HG02840 (cell line): ENCODE results near the gene OR12D1.
"Not testable (repeated sequence)": the region's sequence is repeated elsewhere in the genome, so short reads cannot be mapped to it uniquely, and the experiment has no call there.

ENCODE experiments used
- ATAC-seq: cut with Tn5 transposase; IDR thresholded peaks from one replicate; pipeline ENCODE4 v1.9.1; 2021; ENCODE audit warnings: mild to moderate bottlenecking, moderate library complexity, moderate number of reproducible peaks; ENCODE audit not compliant: unreplicated experiment, low FRiP score

Gene OR12D1

DNA sequence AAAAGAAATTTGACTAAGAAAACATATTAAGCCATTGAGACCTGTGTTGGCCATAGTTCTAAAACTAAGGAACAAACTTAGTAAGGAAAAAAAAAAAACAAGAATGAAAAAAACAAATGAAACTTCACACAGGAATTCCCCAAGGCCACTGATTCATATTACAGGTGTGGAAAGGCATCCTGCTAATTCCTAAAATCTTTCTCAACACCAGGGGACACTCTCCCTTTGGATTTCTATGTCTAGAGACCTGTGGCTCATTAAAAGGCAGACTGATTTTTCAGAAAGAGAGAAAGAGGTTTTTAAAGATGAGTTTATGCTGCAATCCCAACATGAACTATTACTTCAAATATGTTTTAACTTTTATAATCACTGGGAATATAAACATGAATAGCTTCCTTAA lies at the start of gene OR12D1:
OR12D1 (plus strand) TSS at position 341 of the 400 bp plus-strand sequence.
- ATAC-seq, result no peak

DNA sequence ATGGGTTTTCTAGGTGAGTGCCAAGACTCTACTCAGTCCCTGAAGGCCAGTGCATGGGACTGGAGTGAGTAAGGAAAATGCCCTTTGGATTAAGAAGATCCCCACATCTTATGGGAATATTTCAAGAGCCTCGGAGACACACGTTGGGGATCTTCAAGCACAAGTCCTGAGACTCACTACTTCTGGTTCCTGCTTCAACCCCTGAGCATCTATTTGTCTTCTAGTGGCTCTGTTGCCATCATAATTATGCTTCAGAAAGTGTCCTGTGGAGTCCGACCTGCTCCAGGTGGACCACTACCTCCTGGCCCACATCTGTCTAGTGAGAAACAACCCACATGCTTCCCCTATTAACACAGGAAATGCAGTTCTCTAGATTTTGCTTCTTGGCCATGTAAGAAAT lies 46.0 kb upstream of the OR12D1 start, which contains the start of gene OR5V1:
OR5V1 (minus strand) TSS at position 101 of the 400 bp plus-strand sequence. CDS start 12,670 bp downstream, outside the sequence.
- ATAC-seq, result no peak

DNA sequence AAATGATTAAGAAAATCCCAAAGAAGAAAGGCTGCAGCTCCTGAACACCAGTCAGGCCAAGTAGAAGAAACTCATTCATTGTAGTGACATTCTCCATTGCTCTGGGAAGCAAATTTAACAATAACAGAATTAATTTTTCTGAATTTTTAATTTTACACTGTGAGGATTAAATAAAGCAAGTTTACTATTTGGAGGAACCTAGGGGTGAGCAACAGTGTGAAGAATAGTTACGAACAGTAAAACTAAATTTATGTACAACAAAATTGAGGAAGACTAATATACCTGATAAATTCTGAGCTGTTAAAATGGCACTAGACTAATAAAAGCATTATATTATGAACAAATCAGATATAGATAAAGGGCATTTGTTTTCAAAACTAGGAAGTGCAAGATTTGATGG lies 39.5 kb upstream of the OR12D1 start, which contains the start of gene OR12D3:
OR12D3 (minus strand) TSS at position 101 of the 400 bp plus-strand sequence; CDS start at position 97, 4 bp downstream.
- no peak for ATAC-seq

DNA sequence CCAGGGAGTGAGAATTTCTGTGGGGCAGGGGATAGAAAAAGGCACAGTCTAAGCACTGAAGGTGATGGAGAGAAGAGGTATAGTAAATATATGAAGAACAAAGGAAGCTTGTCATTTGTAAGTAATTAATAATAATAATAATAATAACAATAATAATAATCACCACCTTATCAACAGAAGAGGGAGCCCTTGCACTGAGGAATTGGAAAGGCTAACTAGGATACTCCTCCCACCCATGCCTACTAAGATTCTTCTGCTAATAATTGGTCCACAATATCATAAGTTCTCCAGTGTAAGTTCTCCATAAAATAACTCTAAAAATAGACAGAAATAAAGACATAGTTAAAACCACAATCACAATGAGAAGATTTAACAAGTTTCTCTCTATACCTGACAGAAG lies 38.7 kb upstream of the OR12D1 start:
- no peak for ATAC-seq

DNA sequence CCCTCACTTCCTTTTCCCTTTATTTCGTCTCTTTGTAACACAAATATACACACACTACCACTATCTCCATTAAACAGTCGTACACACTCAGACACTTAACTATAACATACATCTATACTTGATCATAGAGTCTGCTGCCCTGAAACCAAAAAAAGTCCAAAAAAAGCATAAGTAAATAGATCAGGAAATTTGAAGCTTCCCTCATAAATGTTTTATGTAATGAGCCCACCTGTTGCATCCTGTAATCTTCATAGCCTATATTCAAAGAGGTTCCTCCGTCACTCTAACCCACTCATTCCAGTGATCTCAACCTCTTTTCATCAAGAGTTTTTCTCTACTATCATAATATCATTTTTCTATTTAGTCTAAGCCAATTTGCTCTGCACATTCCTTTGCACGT lies 26.2 kb upstream of the OR12D1 start:
- ATAC-seq, result no peak

DNA sequence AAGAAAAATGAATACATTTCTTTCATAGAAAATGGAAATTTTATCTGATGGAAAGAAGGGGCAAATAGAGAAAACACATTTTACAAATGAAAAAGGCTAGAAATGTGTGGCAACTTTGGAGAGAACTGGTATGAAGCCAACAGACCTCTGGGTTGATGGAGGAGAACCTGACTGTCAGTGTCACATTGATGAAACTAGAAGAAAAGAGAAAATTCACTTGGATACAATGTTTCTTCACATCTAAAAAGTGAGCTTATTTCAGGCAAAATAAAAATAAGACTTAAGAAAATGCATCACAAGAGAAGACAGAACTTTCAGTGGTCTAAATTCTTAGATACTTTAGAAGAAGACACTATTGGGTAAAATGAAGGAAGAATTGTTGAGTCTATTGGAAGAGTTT lies 19.4 kb upstream of the OR12D1 start, which contains the start of gene OR12D2:
OR12D2 (plus strand) TSS at position 301 of the 400 bp plus-strand sequence. CDS start 1,069 bp downstream, outside the sequence.
- no peak for ATAC-seq

DNA sequence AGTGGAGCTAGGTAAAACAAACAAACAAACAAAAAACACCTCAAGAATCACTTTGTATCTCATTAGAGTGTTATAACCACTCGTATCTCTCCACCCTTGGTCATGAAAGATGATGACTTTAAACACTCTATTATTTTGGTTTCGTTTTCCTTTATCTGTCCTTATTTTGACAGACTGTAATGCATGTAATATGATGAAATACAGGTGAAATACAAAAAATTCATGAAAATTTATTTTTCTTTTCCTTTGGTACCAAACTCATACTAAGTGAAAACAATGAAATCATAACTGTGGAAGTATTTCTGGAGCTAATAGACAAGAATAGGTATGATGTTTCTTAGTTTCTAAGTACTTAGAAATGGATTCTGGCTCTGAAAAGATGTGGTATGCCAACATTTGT lies 15.2 kb upstream of the OR12D1 start:
- no peak for ATAC-seq

DNA sequence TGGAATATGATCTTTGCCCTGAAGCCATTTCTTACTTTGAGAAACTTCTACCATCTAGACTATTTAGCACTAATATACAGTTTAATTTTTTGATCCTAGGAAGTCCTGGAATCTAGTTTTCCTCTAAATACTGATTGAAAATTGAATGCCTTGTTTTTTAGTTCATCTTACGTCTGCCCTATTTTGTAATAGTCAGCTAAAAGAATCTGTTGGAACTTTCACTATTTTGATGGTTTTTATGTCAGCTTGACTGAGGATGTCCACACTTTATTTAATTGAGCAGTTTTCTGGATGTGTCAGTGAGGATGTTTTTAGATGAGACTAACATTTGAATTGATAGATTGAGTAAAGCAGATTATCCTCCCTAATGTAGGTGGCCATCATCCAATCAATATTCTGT lies 10.9 kb upstream of the OR12D1 start:
- no peak for ATAC-seq

DNA sequence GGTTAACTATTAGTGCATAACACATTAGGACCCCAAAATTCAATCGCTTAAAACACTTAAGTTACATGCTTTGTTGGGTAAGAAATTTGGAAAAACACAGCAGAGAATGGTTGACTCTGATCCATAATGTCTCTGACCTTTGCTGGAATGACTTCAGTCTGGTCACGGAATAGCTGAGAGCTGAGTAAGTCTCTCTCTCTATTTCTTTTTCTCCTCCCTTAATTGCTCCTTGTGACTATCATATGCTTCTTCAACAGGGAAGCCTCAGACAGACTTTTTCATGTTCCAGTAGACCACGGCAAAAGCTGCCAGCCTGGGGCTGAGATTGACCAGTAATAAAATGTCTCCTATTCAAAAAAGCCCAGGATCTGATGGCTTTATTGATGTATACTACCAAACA lies 4.8 kb downstream of the OR12D1 start:
- no peak for ATAC-seq

DNA sequence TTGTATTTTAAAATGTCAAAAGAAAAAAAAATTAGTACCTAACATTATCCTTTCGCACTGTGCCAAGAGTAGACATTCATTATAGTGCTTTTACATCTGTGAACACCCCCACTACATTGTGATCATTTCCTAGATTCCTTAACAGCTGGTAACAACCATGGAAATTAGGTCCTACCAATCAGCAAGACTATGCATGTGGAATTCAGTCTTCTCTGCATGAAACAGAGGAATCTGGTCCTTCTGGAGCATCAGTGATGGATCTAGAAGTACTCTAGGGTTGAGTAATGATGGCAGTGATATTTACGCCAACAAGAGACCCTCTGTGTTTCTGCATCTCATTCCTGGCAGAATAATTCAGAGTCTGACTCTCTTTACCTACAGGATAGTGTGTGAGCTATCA lies 9.4 kb downstream of the OR12D1 start:
- ATAC-seq, result no peak

DNA sequence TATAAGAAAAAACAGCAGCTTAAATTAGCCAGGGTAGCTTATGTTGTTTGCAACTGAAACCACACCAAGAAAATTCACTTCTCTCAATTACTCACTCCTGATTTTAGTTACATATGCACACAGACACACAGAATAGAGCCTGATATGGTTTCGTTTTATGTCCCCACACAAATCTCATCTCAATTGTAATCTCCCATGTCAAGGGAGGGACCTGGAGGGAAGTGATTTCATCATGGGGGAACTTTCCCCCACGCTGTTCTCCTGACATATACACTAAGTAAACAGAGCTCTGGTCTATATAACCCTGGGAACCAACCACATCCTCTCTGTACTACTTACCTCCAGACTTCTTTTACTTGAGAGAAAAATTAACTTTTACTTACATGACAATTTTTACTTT lies 9.8 kb downstream of the OR12D1 start:
- ATAC-seq, result no peak

DNA sequence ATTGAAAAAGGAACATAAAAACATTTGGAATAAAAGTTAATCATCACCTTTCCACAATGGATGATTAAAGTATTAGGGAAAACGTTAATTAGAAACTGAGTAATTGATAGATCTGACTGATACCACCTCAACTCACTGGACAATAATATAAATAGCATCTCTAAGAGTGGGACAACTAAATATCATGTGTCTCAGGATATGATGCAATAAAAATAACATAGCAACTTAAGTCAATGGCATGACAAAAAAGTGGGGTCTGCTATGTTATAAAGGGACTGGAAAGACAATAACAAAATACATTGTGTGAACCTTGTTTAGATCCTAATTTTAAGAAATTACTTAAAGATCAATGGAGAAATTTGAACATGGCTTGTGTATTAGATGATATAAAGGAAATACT lies 10.3 kb downstream of the OR12D1 start:
- no peak for ATAC-seq

DNA sequence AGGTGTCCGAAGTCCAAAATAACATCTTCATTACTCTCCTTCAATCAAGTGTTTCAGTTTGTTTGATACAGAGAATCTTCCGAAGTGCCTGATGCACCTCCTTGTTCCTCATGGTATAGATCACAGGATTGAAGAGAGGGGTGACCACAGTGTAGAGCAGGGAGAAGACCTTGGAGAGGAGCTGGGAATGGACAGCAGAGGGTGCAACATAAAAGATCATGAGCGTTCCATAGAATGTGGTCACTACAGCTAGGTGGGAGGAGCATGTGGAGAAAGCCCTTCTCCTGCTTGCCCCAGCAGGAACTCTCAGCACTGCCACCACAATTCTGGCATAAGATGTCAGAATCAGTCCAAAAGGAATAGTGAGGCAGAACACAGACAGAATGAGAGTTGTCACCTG lies 11.9 kb downstream of the OR12D1 start:
- no peak for ATAC-seq

DNA sequence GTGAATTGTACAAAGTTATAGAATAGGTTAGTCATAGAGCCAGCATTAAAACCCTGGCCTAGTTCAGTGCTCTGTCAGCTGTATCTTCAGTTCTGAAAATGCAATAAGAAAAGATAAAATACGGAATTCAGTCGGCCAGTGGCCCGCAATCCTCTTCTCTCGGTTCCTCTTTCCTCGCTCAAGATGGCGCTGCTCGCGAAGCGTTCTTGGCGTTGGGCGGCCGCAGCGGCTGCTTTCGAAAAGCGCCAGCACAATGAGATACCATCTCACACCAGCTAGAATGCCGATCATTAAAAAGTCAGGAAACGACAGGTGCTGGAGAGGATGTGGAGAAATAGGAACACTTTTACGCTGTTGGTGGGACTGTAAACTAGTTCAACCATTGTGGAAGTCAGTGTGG lies 22.0 kb downstream of the OR12D1 start:
- ATAC-seq, result not testable (repeated sequence)

DNA sequence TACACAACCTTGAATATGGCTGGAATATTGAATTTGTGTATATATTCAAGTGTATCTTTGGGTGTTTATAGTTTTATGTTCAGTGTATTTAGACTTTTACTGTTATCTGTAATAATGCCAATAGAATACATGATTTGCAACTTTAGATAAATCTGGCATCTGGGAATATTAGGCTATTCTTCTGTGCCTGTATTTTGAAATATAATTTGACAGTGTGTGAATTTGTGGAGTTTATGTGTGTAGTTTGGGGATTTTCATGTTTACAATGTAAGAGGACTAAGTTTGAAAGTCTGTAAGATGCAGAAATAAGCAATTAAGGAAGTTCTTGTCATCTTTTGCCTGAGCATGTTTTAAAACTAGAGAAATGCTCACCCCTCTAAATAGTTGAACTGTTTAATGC lies 24.3 kb downstream of the OR12D1 start, which contains the start of gene OR10C1:
OR10C1 (plus strand) TSS at position 301 of the 400 bp plus-strand sequence. CDS start 710 bp downstream, outside the sequence.
- no peak for ATAC-seq

DNA sequence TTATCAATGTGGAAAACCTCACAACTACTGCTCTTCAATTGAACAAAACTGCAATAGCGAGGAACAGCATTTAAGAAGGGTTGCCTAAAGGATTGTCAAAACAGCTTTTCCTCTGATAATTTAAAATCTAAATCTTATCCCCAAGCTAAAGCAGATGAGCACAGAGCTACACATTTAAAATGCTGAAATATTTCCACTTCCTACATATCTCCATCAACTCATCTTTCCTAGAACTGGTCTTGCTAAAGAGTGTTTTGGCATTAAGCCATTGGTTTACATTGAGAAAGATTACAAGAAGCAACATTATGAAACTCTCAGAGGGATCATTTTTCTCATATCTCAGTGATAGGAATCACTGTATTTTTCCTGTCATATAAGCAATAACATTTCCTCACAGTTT lies 28.0 kb downstream of the OR12D1 start:
- no peak for ATAC-seq

DNA sequence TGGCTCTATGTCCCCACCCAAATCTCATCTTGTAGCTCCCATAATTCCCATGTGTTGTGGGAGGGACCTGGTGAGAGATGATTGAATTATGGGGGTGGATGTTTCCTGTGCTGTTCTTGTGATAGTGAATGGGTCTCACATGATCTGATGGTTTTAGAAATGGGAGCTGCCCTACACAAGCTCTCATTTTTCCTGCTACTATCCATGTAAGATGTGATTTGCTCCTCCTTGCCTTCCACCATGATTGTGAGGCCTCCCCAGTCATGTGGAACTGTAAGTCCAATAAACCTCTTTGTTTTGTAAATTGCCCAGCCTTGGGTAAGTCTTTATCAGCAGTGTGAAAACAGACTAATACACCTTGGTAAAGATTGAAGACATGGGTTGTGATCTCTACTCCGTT lies 29.3 kb downstream of the OR12D1 start:
- not testable (repeated sequence) for ATAC-seq

DNA sequence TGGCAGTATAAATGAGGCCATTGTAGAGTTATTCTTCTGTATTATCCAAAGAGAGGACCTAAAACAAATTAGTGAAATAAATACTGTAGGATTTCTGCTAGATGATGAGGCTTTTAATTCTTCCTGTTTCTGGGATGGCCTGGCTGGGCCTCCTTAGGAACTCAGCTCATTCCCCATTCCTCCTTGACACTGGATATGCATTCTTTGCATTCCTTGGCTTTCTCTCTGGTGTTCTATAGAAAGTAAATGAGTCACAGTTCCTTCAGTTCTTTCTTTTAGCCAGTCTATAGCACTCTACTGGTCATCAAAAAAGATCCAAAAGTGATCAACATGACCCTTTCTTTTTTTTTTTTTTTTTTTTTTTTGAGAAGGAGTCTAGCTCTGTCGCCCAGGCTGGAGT lies 32.9 kb downstream of the OR12D1 start:
- no peak for ATAC-seq

DNA sequence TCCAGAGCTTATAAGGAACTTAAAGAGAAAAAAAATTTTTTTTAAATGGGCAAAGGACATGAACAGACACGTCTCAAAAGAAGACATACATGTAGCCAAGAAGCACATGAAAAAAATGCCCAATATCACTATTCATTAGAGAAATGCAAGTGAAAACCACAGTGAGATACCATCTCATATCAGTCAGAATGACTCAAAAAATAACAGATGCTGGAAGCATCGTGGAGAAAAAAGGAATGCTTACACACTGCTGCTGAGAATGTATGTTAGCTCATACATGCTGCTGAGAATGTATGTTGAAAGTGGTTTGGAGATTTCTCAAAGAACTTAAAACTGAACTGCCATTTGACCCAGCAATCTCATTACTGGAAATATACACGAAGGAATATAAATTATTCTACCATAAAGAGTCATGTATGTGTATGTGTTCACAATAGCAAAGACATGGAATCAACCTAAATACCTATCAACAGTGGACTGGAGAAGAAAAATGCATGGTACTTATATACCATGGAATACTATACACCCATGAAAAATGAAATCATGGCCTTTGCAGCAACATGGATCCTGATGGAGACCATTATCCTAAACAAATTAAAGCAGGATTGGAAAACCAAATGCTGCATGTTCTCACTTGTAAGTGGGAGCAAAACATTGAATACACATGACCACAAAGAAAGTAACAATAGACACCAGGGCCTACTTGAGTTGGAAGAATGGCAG lies 36.9 kb downstream of the OR12D1 start:
- ATAC-seq, result no peak

DNA sequence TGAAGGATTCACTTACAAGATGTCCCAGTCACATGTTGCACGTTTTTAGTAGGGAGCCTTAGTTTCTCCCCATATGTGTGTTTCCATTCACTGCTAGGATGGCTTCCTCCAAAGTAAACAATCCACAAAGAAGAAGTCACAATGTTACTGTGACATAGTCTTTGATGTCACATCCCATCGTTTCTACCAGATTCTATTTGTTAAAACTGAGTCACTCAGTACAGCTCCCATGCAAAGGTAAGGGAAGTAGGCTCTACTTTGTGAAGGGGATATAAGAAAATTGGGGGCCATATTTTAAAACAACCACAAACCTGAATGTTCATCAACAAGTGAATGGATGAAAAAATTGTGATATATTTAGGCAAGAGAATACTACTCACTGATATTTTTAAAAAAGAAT lies 42.2 kb downstream of the OR12D1 start, which contains the start of the genes OR11A1 and OR2H1:
OR11A1 (minus strand) TSS at position 101 of the 400 bp plus-strand sequence. CDS start 29,430 bp downstream, outside the sequence.
OR2H1 (plus strand) TSS at position 185 of the 400 bp plus-strand sequence. CDS start 4,615 bp downstream, outside the sequence.
- ATAC-seq, result no peak

DNA sequence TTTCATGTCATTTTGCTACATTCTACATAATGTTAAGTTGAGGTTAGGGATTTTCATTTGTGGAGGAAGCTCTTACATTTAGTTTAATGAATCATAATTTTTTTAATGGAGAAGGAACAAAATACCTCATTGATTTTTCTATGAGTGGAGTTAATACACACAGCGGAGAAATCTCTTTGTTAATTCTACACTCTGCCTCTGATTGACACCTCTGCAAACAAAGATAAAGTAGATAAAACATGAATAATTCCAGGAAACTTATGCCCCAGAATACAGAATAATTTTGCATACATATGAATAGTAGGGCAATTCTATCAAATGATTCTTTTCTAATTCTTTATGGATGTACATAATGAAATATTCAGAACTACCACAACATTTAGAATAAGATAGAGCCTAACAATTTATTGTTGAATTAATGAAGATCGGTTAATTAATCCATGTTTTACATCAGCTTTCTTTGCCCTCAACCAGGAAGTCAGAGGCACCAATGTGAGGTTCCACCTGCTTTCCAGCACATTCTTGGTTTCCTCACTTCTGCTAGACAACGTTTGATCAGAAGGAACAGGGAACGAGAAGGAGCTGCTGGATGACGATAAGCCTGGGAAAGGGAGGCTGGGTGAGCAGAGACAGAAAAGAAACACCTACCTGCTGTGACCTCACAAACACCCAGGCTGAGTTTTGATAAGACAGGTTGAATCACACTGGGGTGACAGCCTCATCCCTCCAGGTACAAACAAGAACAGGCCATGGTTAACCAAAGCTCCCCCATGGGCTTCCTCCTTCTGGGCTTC lies 46.5 kb downstream of the OR12D1 start:
- no peak for ATAC-seq
